Keratinocyte (primary cell): ENCODE measurements around the gene IDS. TPM values are rescaled to one million over a fixed set of nuclear protein-coding genes. Genes with fewer than 3 reads are reported as not detected.
"Not testable (repeated sequence)": the region's sequence is repeated elsewhere in the genome, so short reads cannot be mapped to it uniquely, and the experiment has no call there.

ENCODE experiments used
- DNase-seq: peaks from one replicate; pipeline ENCODE4 v3.0.0-alpha.2; 2011; ENCODE audit warnings: low read depth, missing footprints, low spot score
- FAIRE-seq: peaks from 2 replicates; lab custom pipeline; 2011; peaks lifted over from hg19 to GRCh38; lab: Jason Lieb, UNC
- H2AFZ ChIP-seq: 2 replicates; pipeline ENCODE4 v1.6.0; 2012; ENCODE audit warnings: low read length, control low read depth, inconsistent platforms; ENCODE audit not compliant: control insufficient read depth
- H3K27ac ChIP-seq: 2 replicates; pipeline ENCODE4 v1.5.1; 2011; ENCODE audit warnings: low read length; ENCODE audit not compliant: control insufficient read depth, insufficient read depth
- H3K27me3 ChIP-seq: 3 replicates; pipeline ENCODE4 v1.6.0; 2011; ENCODE audit warnings: low read length; ENCODE audit not compliant: control insufficient read depth, insufficient read depth; ENCODE audit errors: extremely low read depth
- H3K36me3 ChIP-seq, 2 experiments: 2 replicates in 1 of 2; 3 replicates in 1 of 2; pipeline ENCODE4 v1.5.1; 2011; ENCODE audit warnings: low read length in 2 of 2, mild to moderate bottlenecking in 1 of 2; ENCODE audit not compliant: control insufficient read depth in 2 of 2, insufficient read depth in 2 of 2; ENCODE audit errors: extremely low read depth in 1 of 2
- H3K4me1 ChIP-seq: 3 replicates; pipeline ENCODE4 v1.5.1; 2011; ENCODE audit warnings: low read length; ENCODE audit not compliant: control insufficient read depth, insufficient read depth; ENCODE audit errors: extremely low read depth
- H3K4me2 ChIP-seq: 3 replicates; pipeline ENCODE4 v1.6.0; 2011; ENCODE audit warnings: low read depth, low read length; ENCODE audit not compliant: control insufficient read depth, insufficient read depth; ENCODE audit errors: extremely low read depth
- H3K4me3 ChIP-seq, 3 experiments: fragments of 200-600 bp in 1 of 3; sonication (generic) in 1 of 3; 2 replicates in 2 of 3; 3 replicates in 1 of 3; pipeline ENCODE4 v1.5.1; 2011 to 2016; ENCODE audit warnings: low read length in 3 of 3, mild to moderate bottlenecking in 3 of 3, control low read depth in 2 of 3, inconsistent platforms in 1 of 3, low read depth in 1 of 3, mixed read lengths in 1 of 3, mixed run types in 1 of 3, moderate library complexity in 1 of 3; ENCODE audit not compliant: control insufficient read depth in 2 of 3, insufficient read depth in 2 of 3; ENCODE audit errors: extremely low read depth in 1 of 3
- H3K79me2 ChIP-seq: 2 replicates; pipeline ENCODE4 v1.6.0; 2012; ENCODE audit warnings: low read length; ENCODE audit not compliant: control insufficient read depth, insufficient read depth
- H3K9ac ChIP-seq: 3 replicates; pipeline ENCODE4 v1.6.0; 2011; ENCODE audit warnings: low read length; ENCODE audit not compliant: control insufficient read depth, insufficient read depth; ENCODE audit errors: extremely low read depth
- H3K9me1 ChIP-seq: 3 replicates; pipeline ENCODE4 v1.6.0; 2011; ENCODE audit warnings: low read length; ENCODE audit not compliant: control insufficient read depth, insufficient read depth; ENCODE audit errors: extremely low read depth
- H3K9me3 ChIP-seq: 2 replicates; pipeline ENCODE4 v1.5.1; 2012; ENCODE audit warnings: low read depth, low read length; ENCODE audit not compliant: control insufficient read depth
- H4K20me1 ChIP-seq: 3 replicates; pipeline ENCODE4 v1.6.0; 2011; ENCODE audit warnings: low read length; ENCODE audit not compliant: control insufficient read depth, insufficient read depth; ENCODE audit errors: extremely low read depth
- EZH2 ChIP-seq: IDR thresholded peaks from one replicate; pipeline ENCODE4 v1.6.1; 2012; ENCODE audit warnings: inconsistent platforms, mild to moderate bottlenecking, low read length, moderate library complexity
- dilution Hi-C: fragments of 300-500 bp; cut with MboI; formaldehyde crosslinking; loops from one replicate; pipeline ENCODE4 v1.7.0; 2020; ENCODE audit warnings: low sequenced_read_pairs; ENCODE audit not compliant: extremely low pct_ligation_motif_present
- polyA plus RNA-seq, 5 experiments: library from polyadenylated mRNA; depleted of rRNA in 3 of 5; stranded (reverse) in 3 of 5; stranded (forward) in 1 of 5; unstranded in 1 of 5; fragments of >200 nt; gene quantifications; 1 replicate in 1 of 5; 2 replicates in 3 of 5; 3 replicates in 1 of 5; pipeline versions ENCODE4 v1.2.1 to v1.2.3, GENCODE V29; 2011 to 2012; ENCODE audit warnings: missing spikeins in 2 of 5, low read depth in 1 of 5, low replicate concordance in 1 of 5
- TF ChIP-seq, protein P1 (sequence below), 3 experiments: IDR thresholded peaks in 1 of 3; conservative IDR thresholded peaks in 1 of 3; optimal IDR thresholded peaks in 1 of 3; 2 replicates in 2 of 3; 3 replicates in 1 of 3; pipeline versions ENCODE3 to v1.5.1; 2011; ENCODE audit warnings: low read length in 3 of 3, mild to moderate bottlenecking in 3 of 3, moderate library complexity in 2 of 3, control low read depth in 1 of 3, inconsistent platforms in 1 of 3; ENCODE audit not compliant: insufficient read depth in 2 of 3; ENCODE audit errors: extremely low read depth in 1 of 3

IDS gene
- polyA plus RNA-seq, 1 donor (not counting 4 experiments of a cell fraction or from before 2014, with no cell fraction given): 59.7 TPM

DNA sequence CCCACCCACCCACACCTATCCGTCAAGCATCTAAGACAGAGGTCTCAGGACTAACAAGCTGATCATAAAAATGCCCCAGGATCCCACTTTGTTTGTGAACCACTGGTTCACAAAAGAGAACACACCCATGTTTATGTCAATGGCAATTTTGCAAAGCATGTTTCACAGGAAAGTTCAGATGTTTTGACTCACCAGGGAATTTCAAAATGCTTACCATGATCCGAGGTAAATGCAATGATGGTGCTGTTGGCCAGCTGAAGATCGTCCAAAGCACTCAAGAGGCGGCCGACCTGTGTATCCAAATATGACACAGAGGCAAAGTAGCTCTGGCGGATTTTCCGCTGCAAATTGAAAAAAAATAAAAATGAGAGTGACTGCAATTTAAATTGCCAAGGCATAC is 15.0 kb downstream of the IDS start:
- H3K36me3 ChIP-seq: peaks cover 16 to 17% of the 10 kb centered on the region in 2 experiments
- no peak for TF ChIP-seq EZH2
- TF ChIP-seq, protein P1, sequence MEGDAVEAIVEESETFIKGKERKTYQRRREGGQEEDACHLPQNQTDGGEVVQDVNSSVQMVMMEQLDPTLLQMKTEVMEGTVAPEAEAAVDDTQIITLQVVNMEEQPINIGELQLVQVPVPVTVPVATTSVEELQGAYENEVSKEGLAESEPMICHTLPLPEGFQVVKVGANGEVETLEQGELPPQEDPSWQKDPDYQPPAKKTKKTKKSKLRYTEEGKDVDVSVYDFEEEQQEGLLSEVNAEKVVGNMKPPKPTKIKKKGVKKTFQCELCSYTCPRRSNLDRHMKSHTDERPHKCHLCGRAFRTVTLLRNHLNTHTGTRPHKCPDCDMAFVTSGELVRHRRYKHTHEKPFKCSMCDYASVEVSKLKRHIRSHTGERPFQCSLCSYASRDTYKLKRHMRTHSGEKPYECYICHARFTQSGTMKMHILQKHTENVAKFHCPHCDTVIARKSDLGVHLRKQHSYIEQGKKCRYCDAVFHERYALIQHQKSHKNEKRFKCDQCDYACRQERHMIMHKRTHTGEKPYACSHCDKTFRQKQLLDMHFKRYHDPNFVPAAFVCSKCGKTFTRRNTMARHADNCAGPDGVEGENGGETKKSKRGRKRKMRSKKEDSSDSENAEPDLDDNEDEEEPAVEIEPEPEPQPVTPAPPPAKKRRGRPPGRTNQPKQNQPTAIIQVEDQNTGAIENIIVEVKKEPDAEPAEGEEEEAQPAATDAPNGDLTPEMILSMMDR (optimal IDR thresholded peaks at IDR 0.05 in 1 of 3, IDR thresholded peaks at IDR 0.05 in 1 of 3, conservative IDR thresholded peaks at IDR 0.05 in 1 of 3; ENCODE audit: extremely low read depth in 1 of 3, insufficient read depth in 2 of 3, low read length in 3 of 3): no peak

DNA sequence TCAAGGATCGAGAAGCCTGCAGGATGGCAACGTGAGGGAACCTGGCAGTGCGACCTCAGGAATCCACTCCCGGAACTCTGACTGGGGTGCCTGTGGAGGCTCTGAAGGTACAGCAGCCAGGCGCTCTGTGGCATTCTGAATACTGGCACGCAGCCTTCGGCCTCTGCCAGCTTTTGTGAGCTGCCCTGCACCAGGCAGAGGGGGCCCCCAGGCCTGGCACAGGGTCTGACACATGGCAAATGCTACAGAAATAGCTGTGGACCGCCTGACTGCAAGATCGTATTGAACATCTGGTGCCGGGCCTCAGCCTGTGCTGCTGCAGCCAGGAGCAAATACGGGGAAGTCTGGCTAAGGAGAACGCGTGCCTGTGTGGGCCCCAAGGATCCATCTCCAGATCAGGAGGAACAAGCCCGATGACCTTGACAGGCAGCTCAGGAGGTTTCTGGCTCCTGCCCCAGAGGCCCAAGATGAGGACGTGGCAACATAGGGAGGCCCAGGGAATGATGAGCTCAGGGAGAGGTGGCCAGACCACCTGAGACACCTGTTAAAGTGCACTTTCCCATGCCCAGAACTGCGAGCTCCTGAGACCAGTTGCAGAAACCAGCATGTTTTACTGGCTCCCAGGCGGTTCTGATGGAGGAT is 16.6 kb downstream of the IDS start:
- H3K4me3 ChIP-seq, H3K4me2 ChIP-seq, H4K20me1 ChIP-seq, FAIRE-seq, H3K27me3 ChIP-seq, H3K9me1 ChIP-seq, DNase-seq, H3K4me1 ChIP-seq, H3K27ac ChIP-seq, H2AFZ ChIP-seq, H3K9ac ChIP-seq, H3K79me2 ChIP-seq, dilution Hi-C loops, H3K9me3 ChIP-seq: not testable (repeated sequence)
- H3K36me3 ChIP-seq: peaks cover 12 to 14% of the 10 kb centered on the region in 2 experiments

More for the DNA sequence above, 15.0 kb downstream of the IDS start:
- Histone ChIP-seq H3K27ac (no peak overlapping the region), H3K79me2 (no peaks in the 10 kb centered on the region), H4K20me1 (no peaks in the 10 kb centered on the region), H3K4me2 (no peak overlapping the region), H3K9ac (no peak overlapping the region), H3K9me1 (no peaks in the 10 kb centered on the region), H3K27me3 (no peaks in the 10 kb centered on the region), H3K9me3 (no peaks in the 10 kb centered on the region), H3K4me1 (peaks cover 9% of the 10 kb centered on the region), H3K4me3 (no peak overlapping the region), H2AFZ (no peak overlapping the region)
- FAIRE-seq (no peak), DNase-seq (no peak)
- dilution Hi-C loops: no loop called here

DNA sequence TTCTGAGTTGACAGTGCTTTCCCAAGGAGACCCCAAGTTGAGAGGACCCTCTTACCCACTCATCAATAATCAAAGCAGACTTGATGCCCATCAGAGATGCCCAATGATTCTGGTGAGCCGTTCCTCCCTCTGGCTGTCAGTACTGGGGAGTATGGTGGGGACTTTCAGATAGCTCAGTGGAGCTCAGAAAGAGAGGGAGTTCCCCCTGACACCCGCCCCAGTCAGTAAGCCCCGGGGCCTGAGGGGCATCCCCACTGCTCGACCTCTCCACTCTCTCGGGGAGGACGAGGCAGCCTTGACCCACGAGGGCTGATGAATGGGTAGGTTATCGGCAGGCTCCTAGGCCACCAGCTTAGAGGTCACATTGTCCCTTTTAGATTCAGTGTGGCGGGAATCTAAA is 17.1 kb downstream of the IDS start:
- H3K4me3 ChIP-seq, H2AFZ ChIP-seq, dilution Hi-C loops, H3K79me2 ChIP-seq, H3K9me1 ChIP-seq, DNase-seq, H3K4me1 ChIP-seq, H3K9ac ChIP-seq, H3K27ac ChIP-seq, H3K27me3 ChIP-seq, H3K9me3 ChIP-seq, H3K4me2 ChIP-seq, FAIRE-seq, H4K20me1 ChIP-seq: not testable (repeated sequence)
- peaks cover 9 to 13% of the 10 kb centered on the region in 2 experiments for H3K36me3 ChIP-seq
